NK-92 (cell line): Measurements from ENCODE around the gene POLE.
A peak's percentile ranks its signal among the peaks of the same experiment; 100 is the strongest.

Experiments
- DNase-seq: peaks from one replicate; lab custom pipeline; 2025; ENCODE audit not compliant: unreplicated experiment; lab: John Stamatoyannopoulos, UW

Gene POLE

GRCh38 chr12:132687211-132688164, at the start of gene POLE, which contains the start of gene PXMP2:
TSS of gene POLE (minus strand) at chr12:132687342. CDS start at chr12:132687315, 27 bp downstream.
TSS of gene PXMP2 (plus strand) at chr12:132687587. CDS start at chr12:132687671, 84 bp downstream.
- peak; percentile 36 for DNase-seq

- no peak for DNase-seq
Measured at GRCh38 chr12:132736913-132737312, 49.8 kb upstream of the POLE start.

- DNase-seq = no peak
Measured at GRCh38 chr12:132736378-132736777, 49.2 kb upstream of the POLE start.

- DNase-seq = no peak
Measured at GRCh38 chr12:132735496-132735895, 48.4 kb upstream of the POLE start.

- DNase-seq = no peak
Measured at GRCh38 chr12:132734206-132734605, 47.1 kb upstream of the POLE start.

- DNase-seq = no peak
Measured at GRCh38 chr12:132731574-132731973, 44.4 kb upstream of the POLE start.

GRCh38 chr12:132730353-132730752, 43.2 kb upstream of the POLE start:
- no peak for DNase-seq

GRCh38 chr12:132729541-132730320, 42.6 kb upstream of the POLE start:
- DNase-seq = no peak

GRCh38 chr12:132728502-132728901, 41.4 kb upstream of the POLE start:
- no peak for DNase-seq

GRCh38 chr12:132727091-132727794, 40.1 kb upstream of the POLE start:
- no peak for DNase-seq

- DNase-seq = no peak
Measured at GRCh38 chr12:132726386-132726785, 39.2 kb upstream of the POLE start.

GRCh38 chr12:132724506-132725241, 37.5 kb upstream of the POLE start:
- DNase-seq = no peak

GRCh38 chr12:132723764-132724140, 36.6 kb upstream of the POLE start:
- no peak for DNase-seq

- DNase-seq = no peak
Measured at GRCh38 chr12:132723015-132723763, 36.0 kb upstream of the POLE start.

- no peak for DNase-seq
Measured at GRCh38 chr12:132720606-132721345, 33.6 kb upstream of the POLE start.

GRCh38 chr12:132719954-132720324, 32.8 kb upstream of the POLE start:
- DNase-seq = no peak

GRCh38 chr12:132719141-132719953, 32.2 kb upstream of the POLE start:
- no peak for DNase-seq

- no peak for DNase-seq
Measured at GRCh38 chr12:132718644-132719043, 31.5 kb upstream of the POLE start.
